HepG2 (cell line): ENCODE data around the gene ZDHHC16. TPM values are rescaled to one million over a fixed set of nuclear protein-coding genes. Genes with fewer than 3 reads are reported as not detected.

Source experiments
- CREM ChIP-seq, 2 experiments: sonication (generic) in 1 of 2; formaldehyde crosslinking in 1 of 2; IDR thresholded peaks; 2 replicates each; pipeline versions ENCODE4 v1.4.0 to v1.6.1; 2016 to 2020; ENCODE audit warnings: antibody characterized with exemption in 1 of 2, mild to moderate bottlenecking in 1 of 2, missing genetic modification reagents in 1 of 2
- FOXK1 ChIP-seq: sonication (generic); formaldehyde crosslinking; IDR thresholded peaks from 2 replicates; pipeline ENCODE4 v1.4.0; 2020; ENCODE audit warnings: low read depth, missing genetic modification reagents, borderline replicate concordance
- GLI4 ChIP-seq: sonication (generic); formaldehyde crosslinking; IDR thresholded peaks from 2 replicates; pipeline ENCODE4 v1.5.1; 2020; ENCODE audit warnings: missing genetic modification reagents, mild to moderate bottlenecking, moderate library complexity, borderline replicate concordance
- HOXA5 ChIP-seq: sonication (generic); formaldehyde crosslinking; IDR thresholded peaks from 2 replicates; pipeline ENCODE4 v1.4.0; 2020; ENCODE audit warnings: missing genetic modification reagents
- MIXL1 ChIP-seq: IDR thresholded peaks from 2 replicates; pipeline ENCODE4 v1.6.1; 2016
- RFX5 ChIP-seq: IDR thresholded peaks from 2 replicates; pipeline ENCODE4 v1.6.1; 2011; ENCODE audit warnings: low read depth, low read length, improper control_type of control experiment
- SIN3B ChIP-seq: fragments of 150-350 bp; IDR thresholded peaks from 2 replicates; pipeline ENCODE4 v1.6.1; 2014; ENCODE audit warnings: low read length
- TBX3 ChIP-seq: fragments of 450-650 bp; IDR thresholded peaks from 2 replicates; pipeline ENCODE4 v1.6.1; 2017; ENCODE audit warnings: antibody characterized with exemption, mild to moderate bottlenecking, inconsistent platforms, borderline replicate concordance
- USF2 ChIP-seq, 2 experiments: sonication (generic) in 1 of 2; formaldehyde crosslinking in 1 of 2; IDR thresholded peaks; 2 replicates each; pipeline versions ENCODE4 v1.5.1 to v1.6.1; 2011 to 2020; ENCODE audit warnings: borderline replicate concordance in 1 of 2, low read depth in 1 of 2, low read length in 1 of 2, mild to moderate bottlenecking in 1 of 2, missing genetic modification reagents in 1 of 2, moderate library complexity in 1 of 2
- ZNF501 ChIP-seq: sonication (generic); formaldehyde crosslinking; IDR thresholded peaks from 2 replicates; pipeline ENCODE4 v1.5.1; 2020; ENCODE audit warnings: mild to moderate bottlenecking, moderate library complexity, missing genetic modification reagents
- ZNF567 ChIP-seq: sonication (generic); formaldehyde crosslinking; IDR thresholded peaks from 2 replicates; pipeline ENCODE4 v1.8.1; 2023; ENCODE audit warnings: mild to moderate bottlenecking, missing genetic modification reagents, borderline replicate concordance
- ZNF839 ChIP-seq: sonication (generic); formaldehyde crosslinking; IDR thresholded peaks from 2 replicates; pipeline ENCODE4 v1.4.0; 2020; ENCODE audit warnings: missing genetic modification reagents, mild to moderate bottlenecking, borderline replicate concordance
- ZSCAN31 ChIP-seq: sonication (generic); formaldehyde crosslinking; IDR thresholded peaks from 2 replicates; pipeline ENCODE4 v1.5.0; 2020; ENCODE audit warnings: low read depth, mild to moderate bottlenecking, missing genetic modification reagents
- polyA plus RNA-seq, 8 experiments: library from polyadenylated mRNA; depleted of rRNA in 3 of 8; stranded (reverse) in 7 of 8; unstranded in 1 of 8; fragments of >200 nt; fragmentation: Illumina TruSeq in 4 of 8; extraction: Trizol in 4 of 8; gene quantifications; 2 replicates each; pipeline versions ENCODE4 v1.2.1 to v1.2.3, GENCODE V29; 2011 to 2016; ENCODE audit warnings: low read depth in 4 of 8, missing spikeins in 1 of 8, mixed read lengths in 1 of 8; ENCODE audit not compliant: insufficient read depth in 1 of 8
- total RNA-seq, 5 experiments: library from RNA; depleted of rRNA; stranded (reverse); fragments of >200 nt; fragmentation: Illumina TruSeq; extraction: Trizol; gene quantifications; 2 replicates each; pipeline ENCODE4 v1.2.3, GENCODE V29; 2016; ENCODE audit warnings: low read depth in 1 of 5
- TF ChIP-seq, protein P1 (sequence below): sonication (generic); formaldehyde crosslinking; IDR thresholded peaks from 2 replicates; pipeline ENCODE4 v1.5.0; 2020; ENCODE audit warnings: mild to moderate bottlenecking, missing genetic modification reagents
- TF ChIP-seq, protein P2 (sequence below): sonication (generic); formaldehyde crosslinking; IDR thresholded peaks from 2 replicates; pipeline ENCODE4 v1.4.0; 2020; ENCODE audit warnings: missing genetic modification reagents
- TF ChIP-seq, protein P3 (sequence below): sonication (generic); formaldehyde crosslinking; IDR thresholded peaks from 2 replicates; pipeline ENCODE4 v1.4.0; 2020; ENCODE audit warnings: mild to moderate bottlenecking, low read depth, missing genetic modification reagents

Gene ZDHHC16
- total and polyA plus RNA-seq, 2 of the 13 experiments (the other 11 are each of a cell fraction or from before 2014, with no cell fraction given): 40.8 to 41.8 TPM

- TF ChIP-seq CREM (IDR thresholded peaks at IDR 0.05): peak; percentile 87
- no peak for TF ChIP-seq CREM (CRISPR knock-in tag; IDR thresholded peaks at IDR 0.05)
- TF ChIP-seq GLI4 (CRISPR knock-in tag): 0 out of 2 replicates have a peak, but pooled peaks have one; percentile 17
- TF ChIP-seq RFX5: peak; percentile 5; the same call in 1 of the 2 replicates
- TF ChIP-seq ZNF567 (CRISPR knock-in tag): no peak
- TF ChIP-seq ZSCAN31 (CRISPR knock-in tag): peak; percentile 72; the same call in 1 of the 2 replicates
- TF ChIP-seq, protein P1, sequence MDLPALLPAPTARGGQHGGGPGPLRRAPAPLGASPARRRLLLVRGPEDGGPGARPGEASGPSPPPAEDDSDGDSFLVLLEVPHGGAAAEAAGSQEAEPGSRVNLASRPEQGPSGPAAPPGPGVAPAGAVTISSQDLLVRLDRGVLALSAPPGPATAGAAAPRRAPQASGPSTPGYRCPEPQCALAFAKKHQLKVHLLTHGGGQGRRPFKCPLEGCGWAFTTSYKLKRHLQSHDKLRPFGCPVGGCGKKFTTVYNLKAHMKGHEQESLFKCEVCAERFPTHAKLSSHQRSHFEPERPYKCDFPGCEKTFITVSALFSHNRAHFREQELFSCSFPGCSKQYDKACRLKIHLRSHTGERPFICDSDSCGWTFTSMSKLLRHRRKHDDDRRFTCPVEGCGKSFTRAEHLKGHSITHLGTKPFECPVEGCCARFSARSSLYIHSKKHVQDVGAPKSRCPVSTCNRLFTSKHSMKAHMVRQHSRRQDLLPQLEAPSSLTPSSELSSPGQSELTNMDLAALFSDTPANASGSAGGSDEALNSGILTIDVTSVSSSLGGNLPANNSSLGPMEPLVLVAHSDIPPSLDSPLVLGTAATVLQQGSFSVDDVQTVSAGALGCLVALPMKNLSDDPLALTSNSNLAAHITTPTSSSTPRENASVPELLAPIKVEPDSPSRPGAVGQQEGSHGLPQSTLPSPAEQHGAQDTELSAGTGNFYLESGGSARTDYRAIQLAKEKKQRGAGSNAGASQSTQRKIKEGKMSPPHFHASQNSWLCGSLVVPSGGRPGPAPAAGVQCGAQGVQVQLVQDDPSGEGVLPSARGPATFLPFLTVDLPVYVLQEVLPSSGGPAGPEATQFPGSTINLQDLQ (CRISPR knock-in tag): no peak
- peak; percentile 81; the same call in 1 of the 2 replicates for TF ChIP-seq ZNF501 (CRISPR knock-in tag)
- peak; percentile 52; the same call in 1 of the 2 replicates for TF ChIP-seq USF2 (IDR thresholded peaks at IDR 0.05; ENCODE audit: low read depth, low read length)
- TF ChIP-seq USF2 (CRISPR knock-in tag; IDR thresholded peaks at IDR 0.05; ENCODE audit: borderline replicate concordance): no peak
- peak; percentile 39; the same call in 1 of the 2 replicates for TF ChIP-seq TBX3
- TF ChIP-seq SIN3B: peak; percentile 76
- peak; percentile 87; the same call in 1 of the 2 replicates for TF ChIP-seq HOXA5 (CRISPR knock-in tag)
- TF ChIP-seq, protein P2, sequence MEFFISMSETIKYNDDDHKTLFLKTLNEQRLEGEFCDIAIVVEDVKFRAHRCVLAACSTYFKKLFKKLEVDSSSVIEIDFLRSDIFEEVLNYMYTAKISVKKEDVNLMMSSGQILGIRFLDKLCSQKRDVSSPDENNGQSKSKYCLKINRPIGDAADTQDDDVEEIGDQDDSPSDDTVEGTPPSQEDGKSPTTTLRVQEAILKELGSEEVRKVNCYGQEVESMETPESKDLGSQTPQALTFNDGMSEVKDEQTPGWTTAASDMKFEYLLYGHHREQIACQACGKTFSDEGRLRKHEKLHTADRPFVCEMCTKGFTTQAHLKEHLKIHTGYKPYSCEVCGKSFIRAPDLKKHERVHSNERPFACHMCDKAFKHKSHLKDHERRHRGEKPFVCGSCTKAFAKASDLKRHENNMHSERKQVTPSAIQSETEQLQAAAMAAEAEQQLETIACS: no peak
- TF ChIP-seq, protein P3, sequence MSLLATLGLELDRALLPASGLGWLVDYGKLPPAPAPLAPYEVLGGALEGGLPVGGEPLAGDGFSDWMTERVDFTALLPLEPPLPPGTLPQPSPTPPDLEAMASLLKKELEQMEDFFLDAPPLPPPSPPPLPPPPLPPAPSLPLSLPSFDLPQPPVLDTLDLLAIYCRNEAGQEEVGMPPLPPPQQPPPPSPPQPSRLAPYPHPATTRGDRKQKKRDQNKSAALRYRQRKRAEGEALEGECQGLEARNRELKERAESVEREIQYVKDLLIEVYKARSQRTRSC (CRISPR knock-in tag): 0 out of 2 replicates have a peak, but pooled peaks have one; percentile 16
- peak; percentile 87 for TF ChIP-seq FOXK1
- no peak for TF ChIP-seq ZNF839 (CRISPR knock-in tag)
- TF ChIP-seq MIXL1 (CRISPR knock-in tag): 0 out of 2 replicates have a peak, but pooled peaks have one; percentile 10
Observed at GRCh38 chr10:97445722-97446639, at the start of gene ZDHHC16, which contains the start of gene EXOSC1 (continued).
